Esophagus (tissue), 2 donors: ENCODE results near the gene SEL1L2. TPM values are rescaled to one million over a fixed set of nuclear protein-coding genes. Genes with fewer than 3 reads are reported as not detected.
A peak's percentile ranks its signal among the peaks of the same experiment; 100 is the strongest.

Experiments used
- H3K27ac ChIP-seq, 2 donors: one replicate each; pipeline ENCODE4 v1.5.1; 2013; ENCODE audit warnings: low read depth in 2 of 2, mild to moderate bottlenecking in 2 of 2, inconsistent platforms in 1 of 2, low read length in 1 of 2, moderate library complexity in 1 of 2
- H3K27me3 ChIP-seq, 2 donors: one replicate each; pipeline ENCODE4 v1.6.1; 2013; ENCODE audit warnings: low read length in 2 of 2, control low read depth in 1 of 2, mild to moderate bottlenecking in 1 of 2; ENCODE audit not compliant: insufficient read depth in 2 of 2, control insufficient read depth in 1 of 2
- H3K36me3 ChIP-seq, 2 donors: one replicate each; pipeline ENCODE4 v1.6.1; 2013; ENCODE audit warnings: low read length in 1 of 2; ENCODE audit not compliant: control insufficient read depth in 2 of 2, insufficient read depth in 2 of 2
- H3K4me1 ChIP-seq, 2 donors: one replicate each; pipeline ENCODE4 v1.6.1; 2013; ENCODE audit warnings: low read length in 1 of 2; ENCODE audit not compliant: control insufficient read depth in 2 of 2, insufficient read depth in 2 of 2
- H3K4me3 ChIP-seq, 2 donors: one replicate each; pipeline ENCODE4 v1.5.1; 2013; ENCODE audit warnings: low read length in 2 of 2, mild to moderate bottlenecking in 2 of 2, low read depth in 1 of 2, moderate library complexity in 1 of 2
- H3K9me3 ChIP-seq, 2 donors: one replicate each; pipeline ENCODE4 v1.6.1; 2013; ENCODE audit warnings: mild to moderate bottlenecking in 2 of 2, low read depth in 1 of 2, low read length in 1 of 2, moderate library complexity in 1 of 2; ENCODE audit not compliant: control insufficient read depth in 2 of 2, insufficient read depth in 1 of 2
- WGBS, 2 donors: extraction: QIAGEN DNeasy Blood & Tissue Kit; methylation state at CpG; one replicate each; pipeline ENCODE4 v1.1.7; 2013; 5-methylcytosine and 5-hydroxymethylcytosine counted together
- polyA plus RNA-seq, 2 donors: library from polyadenylated mRNA; stranded (reverse); fragments of 200-250 nt; gene quantifications; one replicate each; pipeline ENCODE4 v1.2.3, GENCODE V29; 2013
- donor health status: healthy with polysubstance abuse.
- donor health status: Bipolar disorder and iron deficiency.

Gene SEL1L2
- polyA plus RNA-seq, result not detected

DNA sequence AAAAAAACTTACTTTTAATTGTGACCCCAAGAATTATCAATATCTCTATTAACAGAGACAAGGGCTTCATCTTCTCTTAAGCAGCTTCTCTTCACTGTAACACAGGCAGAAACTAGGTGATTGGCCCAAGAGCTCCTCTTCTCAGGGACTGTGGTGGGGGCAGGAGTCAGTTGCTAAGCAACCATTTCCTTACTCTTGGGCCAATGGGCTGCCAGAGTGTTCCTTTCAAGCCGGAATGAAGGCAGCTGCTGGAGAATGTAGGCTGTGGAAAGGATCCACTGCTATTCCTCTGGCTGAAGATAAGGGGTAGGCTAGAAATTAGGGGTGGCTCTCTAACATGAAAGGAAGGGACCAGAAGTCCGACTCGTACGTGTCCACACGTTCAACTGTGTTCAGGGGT is at the start of gene SEL1L2:
Gene SEL1L2, minus strand, starts transcription at position 150 of the 400 bp plus-strand sequence. Its CDS starts 80 bp downstream, at position 70.
- 43 to 46% methylated on average over 5 of the region's 5 CpGs for WGBS, 2 donors

DNA sequence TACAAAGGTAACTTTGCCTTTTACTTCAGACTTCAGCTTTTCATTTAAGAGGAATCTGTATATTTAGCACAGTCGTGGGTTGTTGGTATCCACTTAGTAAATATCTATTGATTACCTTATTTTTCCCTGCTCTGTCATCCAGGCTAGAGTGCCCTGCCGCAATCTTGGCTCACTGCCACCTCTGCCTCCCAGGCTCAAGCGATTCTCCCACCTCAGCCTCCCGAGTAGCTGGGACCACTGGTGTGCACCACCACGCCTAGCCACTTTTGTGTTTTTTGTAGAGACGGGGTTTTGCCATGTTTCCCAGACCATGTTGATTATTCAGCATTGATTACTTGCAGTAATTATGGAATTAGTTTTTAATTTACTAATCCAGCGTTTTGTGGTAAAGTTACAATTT is 46.2 kb upstream of the SEL1L2 start:
- Histone ChIP-seq H3K36me3 (no peaks in the 10 kb centered on the region), H3K4me1 (no peaks in the 10 kb centered on the region), H3K4me3 (no peak overlapping the region), H3K9me3 (no peaks in the 10 kb centered on the region), H3K27ac (no peak overlapping the region), H3K27me3 (no peaks in the 10 kb centered on the region)
- WGBS, 2 donors, result 89 to 90% methylated on average over 7 of the region's 7 CpGs

More for the DNA sequence above, at the start of gene SEL1L2:
- H3K4me3 ChIP-seq, result no peak within 1 kb of the TSS
- H3K4me1 ChIP-seq, result no peaks in the 10 kb centered on the region
- no peaks in the 10 kb centered on the region for H3K27me3 ChIP-seq
- no peaks in the 10 kb centered on the region for H3K36me3 ChIP-seq
- H3K9me3 ChIP-seq, result peaks cover 0 to 2% of the 10 kb centered on the region in 2 donors
- no peak within 1 kb of the TSS for H3K27ac ChIP-seq

DNA sequence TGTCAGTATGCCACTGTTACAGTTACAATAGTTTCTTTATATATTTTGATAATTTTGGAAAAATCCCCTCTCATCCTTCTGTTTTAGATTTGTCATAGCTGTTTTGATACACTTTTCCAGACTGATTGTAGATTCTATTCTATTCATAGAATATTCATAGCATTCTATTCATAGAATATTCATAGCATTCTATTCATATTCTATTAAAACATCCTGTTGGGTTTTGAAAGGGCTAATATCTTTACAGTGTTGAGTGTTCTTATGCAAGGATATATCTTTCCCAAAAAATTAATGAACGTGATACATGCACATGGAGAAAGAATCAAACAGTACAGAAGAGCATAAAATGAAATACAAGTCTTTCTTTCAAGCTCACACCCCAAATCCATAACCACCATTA is 42.9 kb upstream of the SEL1L2 start:
- Histone ChIP-seq H3K36me3 (no peaks in the 10 kb centered on the region), H3K4me3 (no peak overlapping the region), H3K27ac (no peak overlapping the region), H3K9me3 (no peaks in the 10 kb centered on the region), H3K4me1 (no peaks in the 10 kb centered on the region), H3K27me3 (no peaks in the 10 kb centered on the region)
- WGBS, 2 donors, result 76 to 78% methylated on average over 1 of the region's 1 CpG

DNA sequence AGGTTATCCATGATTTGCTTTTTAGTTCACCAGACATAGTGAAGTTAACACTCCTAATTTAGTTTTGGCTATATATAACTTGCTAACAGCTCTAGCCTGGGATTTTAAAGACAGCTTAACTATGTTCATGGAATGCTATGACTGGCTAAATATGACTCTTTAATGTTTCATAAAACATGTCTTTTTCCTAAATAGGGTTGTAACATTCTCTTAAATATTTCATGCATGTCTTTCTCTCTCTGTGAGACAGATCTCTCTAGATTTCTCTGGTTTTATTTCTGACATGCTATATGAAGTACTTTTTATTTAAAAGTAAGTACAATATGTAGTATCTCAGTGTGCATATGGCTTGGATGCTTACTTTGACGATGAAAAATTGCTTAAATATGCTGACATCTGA is 40.6 kb upstream of the SEL1L2 start:
- 87 to 91% methylated on average over 1 of the region's 1 CpG for WGBS, 2 donors
- Histone ChIP-seq H3K4me3 (no peak overlapping the region), H3K9me3 (no peaks in the 10 kb centered on the region), H3K4me1 (no peaks in the 10 kb centered on the region), H3K27ac (no peak overlapping the region), H3K27me3 (no peaks in the 10 kb centered on the region), H3K36me3 (no peaks in the 10 kb centered on the region)

- 97 to 98% methylated on average over 3 of the region's 3 CpGs for WGBS, 2 donors
- H3K36me3 ChIP-seq, result no peaks in the 10 kb centered on the region
- H3K4me3 ChIP-seq, result no peak overlapping the region
- H3K9me3 ChIP-seq, result no peaks in the 10 kb centered on the region
- H3K27me3 ChIP-seq, result no peaks in the 10 kb centered on the region
- no peaks in the 10 kb centered on the region for H3K4me1 ChIP-seq
- H3K27ac ChIP-seq, result no peak overlapping the region
Observed at GRCh38 chr20:14012671-14013070, 22.3 kb upstream of the SEL1L2 start.

DNA sequence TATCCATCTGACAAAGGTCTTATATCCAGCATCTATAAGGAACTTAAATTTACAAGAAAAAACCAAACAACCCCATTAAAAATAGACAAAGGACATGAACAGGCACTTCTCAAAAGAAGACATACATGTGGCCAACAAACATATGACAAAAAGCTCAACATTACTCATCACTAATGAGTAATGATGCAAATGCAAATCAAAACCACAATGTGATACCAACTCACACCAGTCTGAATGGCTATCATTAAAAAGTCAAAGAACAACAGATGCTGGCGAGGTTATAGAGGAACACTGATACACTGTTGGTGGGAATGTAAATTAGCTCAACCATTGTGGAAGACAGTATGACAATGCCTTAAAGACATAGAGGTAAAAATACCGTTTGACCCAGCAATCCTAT is 18.8 kb upstream of the SEL1L2 start:
- Histone ChIP-seq H3K27me3 (no peaks in the 10 kb centered on the region), H3K9me3 (no peaks in the 10 kb centered on the region), H3K27ac (no peak overlapping the region), H3K4me3 (no peak overlapping the region), H3K4me1 (no peaks in the 10 kb centered on the region), H3K36me3 (no peaks in the 10 kb centered on the region)
- WGBS, 2 donors, result 63 to 75% methylated on average over 2 of the region's 2 CpGs

DNA sequence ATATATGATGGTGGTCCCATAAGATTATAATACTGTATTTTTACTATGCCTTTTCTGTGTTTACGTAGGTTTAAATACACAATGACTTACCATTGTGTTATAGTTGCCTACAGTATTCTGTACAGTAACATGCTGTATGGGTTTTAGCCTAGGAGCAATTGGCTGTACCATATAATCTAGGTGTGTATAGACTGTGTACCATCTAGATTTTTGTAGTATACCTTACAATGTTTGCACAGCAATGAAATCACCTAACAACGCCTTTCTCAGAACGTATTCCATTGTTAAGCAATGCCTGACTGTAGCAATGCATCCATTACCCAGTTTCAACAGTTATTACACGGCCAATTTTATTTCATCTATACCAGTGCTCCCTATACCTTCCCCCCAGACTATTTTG is 15.6 kb upstream of the SEL1L2 start:
- H3K36me3 ChIP-seq, result peaks cover 0 to 2% of the 10 kb centered on the region in 2 donors
- no peaks in the 10 kb centered on the region for H3K9me3 ChIP-seq
- no peak overlapping the region for H3K27ac ChIP-seq
- H3K4me1 ChIP-seq, result no peaks in the 10 kb centered on the region
- no peaks in the 10 kb centered on the region for H3K27me3 ChIP-seq
- WGBS, 2 donors, result 88 to 89% methylated on average over 4 of the region's 4 CpGs
- H3K4me3 ChIP-seq, result no peak overlapping the region

GRCh38 chr20:14000917-14001316 is 10.5 kb upstream of the SEL1L2 start:
- H3K36me3 ChIP-seq, result peaks cover 0 to 2% of the 10 kb centered on the region in 2 donors
- H3K4me3 ChIP-seq, result no peak overlapping the region
- H3K27ac ChIP-seq, result no peak overlapping the region
- WGBS, 2 donors, result 75 to 89% methylated on average over 1 of the region's 1 CpG
- no peaks in the 10 kb centered on the region for H3K9me3 ChIP-seq
- no peaks in the 10 kb centered on the region for H3K27me3 ChIP-seq
- H3K4me1 ChIP-seq, result no peaks in the 10 kb centered on the region

GRCh38 chr20:13996265-13996664 is 5.9 kb upstream of the SEL1L2 start:
- peaks cover 0 to 2% of the 10 kb centered on the region in 2 donors for H3K9me3 ChIP-seq
- H3K4me1 ChIP-seq, result no peaks in the 10 kb centered on the region
- no peaks in the 10 kb centered on the region for H3K36me3 ChIP-seq
- H3K4me3 ChIP-seq, result peak overlapping the region; percentile 74 to 75
- no peak overlapping the region for H3K27ac ChIP-seq
- H3K27me3 ChIP-seq, result no peaks in the 10 kb centered on the region
- 8 to 11% methylated on average over 13 of the region's 13 CpGs for WGBS, 2 donors

DNA sequence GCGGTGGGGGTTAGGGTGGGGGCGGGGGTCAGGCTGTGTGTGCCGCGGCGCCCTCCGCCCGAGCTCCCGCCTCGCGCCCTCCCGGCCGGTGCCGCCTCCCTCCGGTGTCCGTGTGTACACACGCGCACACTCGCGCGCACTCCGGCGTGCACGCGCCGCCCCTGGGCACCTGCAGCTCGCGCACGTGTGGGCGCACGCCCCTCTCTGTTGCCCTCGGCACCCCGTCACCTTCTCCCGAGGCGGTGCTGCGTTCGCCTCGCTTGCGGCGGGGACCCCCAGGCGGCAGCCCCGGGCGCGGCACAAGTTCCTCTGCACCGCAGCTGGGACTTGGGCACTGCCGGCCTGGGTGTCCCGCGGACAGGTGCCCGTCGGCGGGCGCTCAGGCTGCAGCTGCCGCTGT is 5.4 kb upstream of the SEL1L2 start:
- H3K9me3 ChIP-seq, result peaks cover 0 to 2% of the 10 kb centered on the region in 2 donors
- 1 to 3% methylated on average over 28 to 52 of the region's 52 CpGs for WGBS, 2 donors
- peak overlapping the region; percentile 74 to 75 for H3K4me3 ChIP-seq
- no peaks in the 10 kb centered on the region for H3K4me1 ChIP-seq
- H3K27ac ChIP-seq, result peak overlapping the region in 1 of 2 donors; percentile 64
- no peaks in the 10 kb centered on the region for H3K27me3 ChIP-seq
- H3K36me3 ChIP-seq, result no peaks in the 10 kb centered on the region
